Measurements from ENCODE around the gene PRKD3. TPM values are rescaled to one million over a fixed set of nuclear protein-coding genes. Genes with fewer than 3 reads are reported as not detected.
A peak's percentile ranks its signal among the peaks of the same experiment; 100 is the strongest.

PRKD3 gene
- total and polyA plus RNA-seq, 2 donors (not counting 1 experiment from before 2014, with no cell fraction given) = 28.9 to 82.2 TPM

DNA sequence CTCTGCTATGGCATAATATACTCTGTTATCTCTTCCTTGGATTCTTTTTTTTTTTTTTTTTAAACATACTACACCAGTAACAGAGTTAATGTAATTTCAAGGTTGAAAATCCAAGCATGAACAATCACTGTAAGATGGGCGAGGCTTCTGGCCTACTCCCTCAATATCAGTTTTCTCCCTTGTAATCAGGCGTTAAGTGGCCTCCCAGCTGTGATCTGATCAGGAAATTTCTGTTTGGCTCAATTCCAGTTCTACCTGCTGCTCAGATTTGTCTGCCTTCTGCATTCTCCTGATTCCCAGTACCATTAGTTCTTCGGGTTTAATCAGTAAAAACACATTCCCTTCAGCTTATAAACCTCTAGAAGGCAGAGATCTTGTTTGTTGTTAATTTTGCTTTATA lies 18.6 kb downstream of the PRKD3 start:
- Histone ChIP-seq H3K4me1 (ENCODE audit: control insufficient read depth in 2 of 2, insufficient read depth in 2 of 2, low read length in 2 of 2) (peaks cover 0 to 14% of the 10 kb centered on the region in 2 donors), H3K4me3 (ENCODE audit: control extremely low read depth in 1 of 5, extremely low read depth in 1 of 5, insufficient read depth in 1 of 5, low read depth in 2 of 5, low read length in 4 of 5) (no peak overlapping the region), H3K27me3 (replicated peaks in 1 of 4; ENCODE audit: control extremely low read depth in 1 of 4, control insufficient read depth in 3 of 4, insufficient read depth in 4 of 4, low read length in 3 of 4) (no peaks in the 10 kb centered on the region), H3K79me2 (ENCODE audit: control insufficient read depth, insufficient read depth, low read length) (peaks cover 95% of the 10 kb centered on the region), H2AFZ (ENCODE audit: insufficient read depth, low read depth, low read length, poor library complexity, severe bottlenecking) (no peak overlapping the region), H3K36me3 (replicated peaks in 1 of 2; ENCODE audit: control extremely low read depth in 1 of 2, control insufficient read depth in 1 of 2, extremely low read depth in 1 of 2, insufficient read depth in 2 of 2, low read length in 1 of 2) (peaks cover 4 to 5% of the 10 kb centered on the region in 2 experiments), H3K4me2 (replicated peaks; ENCODE audit: low read depth, low read length, poor library complexity, severe bottlenecking) (no peak overlapping the region), H4K20me1 (ENCODE audit: control insufficient read depth, insufficient read depth, low read length, poor library complexity, severe bottlenecking) (peaks cover 41% of the 10 kb centered on the region), H3K27ac (ENCODE audit: low read length in 2 of 2) (peak overlapping the region in 1 of 2 donors; percentile 7), H3K9me3 (ENCODE audit: control extremely low read depth in 1 of 3, control insufficient read depth in 2 of 3, insufficient read depth in 1 of 3, low read length in 2 of 3) (peaks cover 0 to 8% (median 1%) of the 10 kb centered on the region in 3 donors), H3K9ac (ENCODE audit: low read length) (no peak overlapping the region)
- no peak for ATAC-seq (ENCODE audit: low read depth)
- H3K4me1 Mint-ChIP-seq = peaks cover 51% of the 10 kb centered on the region
- no peaks in the 10 kb centered on the region for H3K27me3 Mint-ChIP-seq
- H3K9me3 Mint-ChIP-seq (ENCODE audit: insufficient read depth) = no peaks in the 10 kb centered on the region
- TF ChIP-seq EZH2 (IDR thresholded peaks at IDR 0.05; ENCODE audit: borderline replicate concordance, insufficient read depth, low read depth, low read length, poor library complexity, severe bottlenecking) = no peak
- TF ChIP-seq, protein P1, sequence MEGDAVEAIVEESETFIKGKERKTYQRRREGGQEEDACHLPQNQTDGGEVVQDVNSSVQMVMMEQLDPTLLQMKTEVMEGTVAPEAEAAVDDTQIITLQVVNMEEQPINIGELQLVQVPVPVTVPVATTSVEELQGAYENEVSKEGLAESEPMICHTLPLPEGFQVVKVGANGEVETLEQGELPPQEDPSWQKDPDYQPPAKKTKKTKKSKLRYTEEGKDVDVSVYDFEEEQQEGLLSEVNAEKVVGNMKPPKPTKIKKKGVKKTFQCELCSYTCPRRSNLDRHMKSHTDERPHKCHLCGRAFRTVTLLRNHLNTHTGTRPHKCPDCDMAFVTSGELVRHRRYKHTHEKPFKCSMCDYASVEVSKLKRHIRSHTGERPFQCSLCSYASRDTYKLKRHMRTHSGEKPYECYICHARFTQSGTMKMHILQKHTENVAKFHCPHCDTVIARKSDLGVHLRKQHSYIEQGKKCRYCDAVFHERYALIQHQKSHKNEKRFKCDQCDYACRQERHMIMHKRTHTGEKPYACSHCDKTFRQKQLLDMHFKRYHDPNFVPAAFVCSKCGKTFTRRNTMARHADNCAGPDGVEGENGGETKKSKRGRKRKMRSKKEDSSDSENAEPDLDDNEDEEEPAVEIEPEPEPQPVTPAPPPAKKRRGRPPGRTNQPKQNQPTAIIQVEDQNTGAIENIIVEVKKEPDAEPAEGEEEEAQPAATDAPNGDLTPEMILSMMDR (IDR thresholded peaks at IDR 0.05) = no peak
- no peak overlapping the region for H3K4me3 Mint-ChIP-seq
- 94% methylated on average over 2 of the region's 3 CpGs for WGBS (ENCODE audit: insufficient coverage)
- ChIA-PET POLR2A (no interaction called here), CTCF (interaction anchor here (0.7 kb wide), 1 partner anchor 516 kb away, joined by 3 read pairs; no protein-coding TSS in a partner anchor)
- H3K27ac Mint-ChIP-seq = no peak overlapping the region
- intact Hi-C loops (cut with micrococcal nuclease) = loop anchor here (2.0 kb wide), 1 partner anchor 15 kb away; no protein-coding TSS in a partner anchor
- no peak for DNase-seq

DNA sequence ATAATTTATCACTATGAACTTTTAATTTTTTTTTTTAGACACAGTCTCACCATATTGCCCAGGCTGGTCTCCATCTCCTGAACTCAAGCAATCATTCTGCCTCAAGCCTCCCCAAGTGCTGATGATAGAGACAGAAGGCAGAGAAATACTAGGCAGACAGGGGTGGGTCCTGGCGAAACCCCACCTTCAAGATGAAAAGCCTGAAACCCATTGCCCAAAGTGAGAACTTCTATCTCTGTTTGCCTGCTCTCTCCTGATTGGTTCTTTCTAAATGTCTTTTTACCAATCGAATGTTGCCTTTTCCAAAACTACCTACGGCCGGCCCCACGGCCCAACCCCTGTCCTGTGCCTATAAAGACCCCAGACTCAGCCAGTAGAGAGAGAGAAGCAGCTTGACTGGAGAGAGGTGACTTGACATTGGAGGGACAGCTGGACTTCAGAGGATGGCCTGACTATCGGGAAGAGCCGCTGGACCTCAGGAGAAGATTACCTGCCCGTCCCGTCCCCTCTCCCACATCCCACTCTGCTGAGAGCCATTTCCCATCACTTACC lies 21.9 kb downstream of the PRKD3 start:
- H3K9me3 Mint-ChIP-seq (ENCODE audit: insufficient read depth) = peaks cover 3% of the 10 kb centered on the region
- no peaks in the 10 kb centered on the region for H3K27me3 ChIP-seq (replicated peaks in 1 of 4; ENCODE audit: control extremely low read depth in 1 of 4, control insufficient read depth in 3 of 4, insufficient read depth in 4 of 4, low read length in 3 of 4)
- H3K27ac ChIP-seq (ENCODE audit: low read length in 2 of 2) = no peak overlapping the region
- WGBS (ENCODE audit: insufficient coverage) = 94% methylated on average over 3 of the region's 9 CpGs
- H3K36me3 ChIP-seq (replicated peaks in 1 of 2; ENCODE audit: control extremely low read depth in 1 of 2, control insufficient read depth in 1 of 2, extremely low read depth in 1 of 2, insufficient read depth in 2 of 2, low read length in 1 of 2) = peaks cover 2 to 3% of the 10 kb centered on the region in 2 experiments
- H3K79me2 ChIP-seq (ENCODE audit: control insufficient read depth, insufficient read depth, low read length) = peaks cover 97% of the 10 kb centered on the region
- CTCF ChIA-PET = no interaction called here
- H3K4me1 ChIP-seq (ENCODE audit: control insufficient read depth in 2 of 2, insufficient read depth in 2 of 2, low read length in 2 of 2) = peaks cover 0 to 12% of the 10 kb centered on the region in 2 donors
- TF ChIP-seq EZH2 (IDR thresholded peaks at IDR 0.05; ENCODE audit: borderline replicate concordance, insufficient read depth, low read depth, low read length, poor library complexity, severe bottlenecking) = no peak
- H3K27ac Mint-ChIP-seq = no peak overlapping the region
- no peak overlapping the region for H2AFZ ChIP-seq (ENCODE audit: insufficient read depth, low read depth, low read length, poor library complexity, severe bottlenecking)
- POLR2A ChIA-PET = no interaction called here
- H3K27me3 Mint-ChIP-seq = no peaks in the 10 kb centered on the region
- H3K4me3 Mint-ChIP-seq = no peak overlapping the region
- ATAC-seq (ENCODE audit: low read depth) (no peak), DNase-seq (no peak)
- intact Hi-C loops (cut with micrococcal nuclease) = no loop called here
- H3K9me3 ChIP-seq (ENCODE audit: control extremely low read depth in 1 of 3, control insufficient read depth in 2 of 3, insufficient read depth in 1 of 3, low read length in 2 of 3) = peaks cover 0 to 8% (median 1%) of the 10 kb centered on the region in 3 donors
- H3K4me2 ChIP-seq (replicated peaks; ENCODE audit: low read depth, low read length, poor library complexity, severe bottlenecking) = no peak overlapping the region
- H3K9ac ChIP-seq (ENCODE audit: low read length) = no peak overlapping the region
- peaks cover 46% of the 10 kb centered on the region for H4K20me1 ChIP-seq (ENCODE audit: control insufficient read depth, insufficient read depth, low read length, poor library complexity, severe bottlenecking)
- H3K4me1 Mint-ChIP-seq = peaks cover 55% of the 10 kb centered on the region
- no peak overlapping the region for H3K4me3 ChIP-seq (ENCODE audit: control extremely low read depth in 1 of 5, extremely low read depth in 1 of 5, insufficient read depth in 1 of 5, low read depth in 2 of 5, low read length in 4 of 5)

All from B cell (primary cell).